PC-9 (cell line): ENCODE data around the gene RRP12.

ENCODE experiments used
- CTCF ChIP-seq: fragments of 200-600 bp; sonication (generic); conservative IDR thresholded peaks from 2 replicates; pipeline ENCODE4 v1.6.1; 2017; ENCODE audit warnings: mixed run types, antibody characterized with exemption, mild to moderate bottlenecking, moderate library complexity
- EZH2 ChIP-seq: fragments of 200-600 bp; sonication (generic); IDR thresholded peaks from 2 replicates; pipeline ENCODE4 v1.8.0; 2017; ENCODE audit warnings: antibody characterized with exemption, low read depth

- TF ChIP-seq CTCF (no peak), EZH2 (no peak)
Measured at GRCh38 chr10:97329766-97330165, 71.4 kb downstream of the RRP12 start.
